Measurements from ENCODE around the gene FBXO46. TPM values are rescaled to one million over a fixed set of nuclear protein-coding genes. Genes with fewer than 3 reads are reported as not detected.

FBXO46 gene
- total and polyA plus RNA-seq, 2 of the 13 experiments (the other 11 are each of a cell fraction or from before 2014, with no cell fraction given), result 6.2 to 6.4 TPM

- TF ChIP-seq MYPOP (CRISPR knock-in tag; IDR thresholded peaks at IDR 0.05), result no peak
- TF ChIP-seq RXRB (CRISPR knock-in tag; IDR thresholded peaks at IDR 0.05; ENCODE audit: borderline replicate concordance), result no peak
- TF ChIP-seq KDM3A (CRISPR knock-in tag; IDR thresholded peaks at IDR 0.05; ENCODE audit: low read depth), result no peak; the same call in 1 of the 2 replicates
- TF ChIP-seq TEAD3 (CRISPR knock-in tag; optimal IDR thresholded peaks at IDR 0.05; ENCODE audit: borderline replicate concordance), result no peak
- no peak for TF ChIP-seq ZFY (CRISPR knock-in tag; IDR thresholded peaks at IDR 0.05)
- TF ChIP-seq ZNF740 (CRISPR knock-in tag; IDR thresholded peaks at IDR 0.05), result no peak
- no peak for TF ChIP-seq ZNF34 (CRISPR knock-in tag; IDR thresholded peaks at IDR 0.05; ENCODE audit: borderline replicate concordance)
- TF ChIP-seq ZNF639 (CRISPR knock-in tag; conservative IDR thresholded peaks at IDR 0.05), result no peak
- TF ChIP-seq ZNF629 (CRISPR knock-in tag; conservative IDR thresholded peaks at IDR 0.05), result no peak
- TF ChIP-seq ZNF570 (CRISPR knock-in tag; IDR thresholded peaks at IDR 0.05; ENCODE audit: borderline replicate concordance), result no peak
- TF ChIP-seq SP2 (CRISPR knock-in tag; IDR thresholded peaks at IDR 0.05), result no peak
- TF ChIP-seq CHD4 (IDR thresholded peaks at IDR 0.05; ENCODE audit: borderline replicate concordance, low read length), result no peak
- no peak for TF ChIP-seq BRD4 (CRISPR knock-in tag; IDR thresholded peaks at IDR 0.05)
- no peak for TF ChIP-seq HIC2 (CRISPR knock-in tag; IDR thresholded peaks at IDR 0.05; ENCODE audit: low read depth)
- no peak for TF ChIP-seq ZNF232 (CRISPR knock-in tag; IDR thresholded peaks at IDR 0.05; ENCODE audit: borderline replicate concordance)
- TF ChIP-seq ZBTB20 (CRISPR knock-in tag; IDR thresholded peaks at IDR 0.05; ENCODE audit: borderline replicate concordance, low read depth), result no peak
- no peak for TF ChIP-seq FOXP1 (IDR thresholded peaks at IDR 0.05)
- no peak for TF ChIP-seq FOXP1 (CRISPR knock-in tag; IDR thresholded peaks at IDR 0.05)
- no peak for TF ChIP-seq ATF7 (IDR thresholded peaks at IDR 0.05)
- TF ChIP-seq ATF7 (CRISPR knock-in tag; IDR thresholded peaks at IDR 0.05), result no peak
- no peak for TF ChIP-seq HCFC1 (IDR thresholded peaks at IDR 0.05; ENCODE audit: low read depth, low read length)
- no peak for TF ChIP-seq RORA (CRISPR knock-in tag; IDR thresholded peaks at IDR 0.05)
- TF ChIP-seq PHF21A (CRISPR knock-in tag; IDR thresholded peaks at IDR 0.05), result no peak
- peak; percentile 57; the same call in 1 of the 2 replicates for TF ChIP-seq ZNF747 (CRISPR knock-in tag; IDR thresholded peaks at IDR 0.05; ENCODE audit: borderline replicate concordance)
- no peak for TF ChIP-seq MED13 (CRISPR knock-in tag; IDR thresholded peaks at IDR 0.05)
- no peak for TF ChIP-seq IRF1 (CRISPR knock-in tag; IDR thresholded peaks at IDR 0.05; ENCODE audit: low read depth)
- TF ChIP-seq XBP1 (CRISPR knock-in tag; IDR thresholded peaks at IDR 0.05), result no peak
- TF ChIP-seq MED1 (CRISPR knock-in tag; IDR thresholded peaks at IDR 0.05), result no peak
- no peak for TF ChIP-seq ZNF652 (CRISPR knock-in tag; IDR thresholded peaks at IDR 0.05; ENCODE audit: borderline replicate concordance, low read depth)
- TF ChIP-seq SNAPC2 (CRISPR knock-in tag; IDR thresholded peaks at IDR 0.05), result no peak
Observed at GRCh38 chr19:45767410-45767880, 36.7 kb upstream of the FBXO46 start (continued).
